Uterus (tissue), 4 donors: ENCODE measurements around the gene SCYGR8. TPM values are rescaled to one million over a fixed set of nuclear protein-coding genes. Genes with fewer than 3 reads are reported as not detected.

Experiments
- DNase-seq, 2 donors: peaks; one replicate each; pipeline ENCODE4 v3.0.0-alpha.2; 2019 to 2020
- H3K27ac ChIP-seq, 2 donors: fragments of 200-600 bp; sonication (generic); 1 replicate in 1 of 2; 2 replicates in 1 of 2; pipeline ENCODE4 v1.5.1; 2016 to 2018
- H3K27me3 ChIP-seq, 2 donors: fragments of 200-600 bp; sonication (generic); one replicate each; pipeline ENCODE4 v1.5.1; 2018 to 2019; ENCODE audit warnings: control low read depth in 1 of 2
- H3K36me3 ChIP-seq, 2 donors: fragments of 200-600 bp; sonication (generic); one replicate each; pipeline ENCODE4 v1.5.1; 2019; ENCODE audit warnings: control low read depth in 1 of 2
- H3K4me1 ChIP-seq, 2 donors: fragments of 200-600 bp; sonication (generic); one replicate each; pipeline ENCODE4 v1.5.1; 2018 to 2019; ENCODE audit warnings: control low read depth in 1 of 2
- H3K4me3 ChIP-seq, 2 donors: fragments of 200-600 bp; sonication (generic); 1 replicate in 1 of 2; 2 replicates in 1 of 2; pipeline ENCODE4 v1.5.1; 2018 to 2019; ENCODE audit warnings: mild to moderate bottlenecking in 1 of 2
- H3K9me3 ChIP-seq, 2 donors: fragments of 200-600 bp; sonication (generic); one replicate each; pipeline ENCODE4 v1.5.1; 2019; ENCODE audit warnings: control low read depth in 1 of 2
- POLR2A ChIP-seq, 2 donors: fragments of 450-650 bp; IDR thresholded peaks; one replicate each; pipeline ENCODE4 v1.6.1; 2016; ENCODE audit warnings: antibody characterized with exemption in 2 of 2, mild to moderate bottlenecking in 1 of 2, moderate library complexity in 1 of 2
- intact Hi-C: fragments of 100-400 bp; cut with DNase I; formaldehyde crosslinking; loops from one replicate; pipeline ENCODE4 v1.15.1; 2023; ENCODE audit warnings: low total_unique reads
- total RNA-seq, 4 donors: library from RNA; depleted of rRNA in 3 of 4; stranded (reverse); fragments of >200 nt in 3 of 4; gene quantifications; one replicate each; pipeline versions ENCODE4 v1.1.0 to v1.2.4, GENCODE V29; 2014 to 2023
- TF ChIP-seq, protein P1 (sequence below), 4 experiments: fragments of 200-600 bp in 2 of 4; fragments of 450-650 bp in 2 of 4; sonication (generic) in 2 of 4; IDR thresholded peaks; one replicate each; pipeline ENCODE4 v1.5.1; 2016 to 2019; ENCODE audit warnings: antibody characterized with exemption in 4 of 4, mild to moderate bottlenecking in 2 of 4, moderate library complexity in 1 of 4
- donor health status: DM: yes; HTN: yes; CAD: no.

SCYGR8 gene, protein sequence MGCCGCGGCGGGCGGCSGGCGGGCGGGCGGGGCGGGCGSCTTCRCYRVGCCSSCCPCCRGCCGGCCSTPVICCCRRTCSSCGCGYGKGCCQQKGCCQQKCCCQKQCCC
- not detected for total RNA-seq

DNA sequence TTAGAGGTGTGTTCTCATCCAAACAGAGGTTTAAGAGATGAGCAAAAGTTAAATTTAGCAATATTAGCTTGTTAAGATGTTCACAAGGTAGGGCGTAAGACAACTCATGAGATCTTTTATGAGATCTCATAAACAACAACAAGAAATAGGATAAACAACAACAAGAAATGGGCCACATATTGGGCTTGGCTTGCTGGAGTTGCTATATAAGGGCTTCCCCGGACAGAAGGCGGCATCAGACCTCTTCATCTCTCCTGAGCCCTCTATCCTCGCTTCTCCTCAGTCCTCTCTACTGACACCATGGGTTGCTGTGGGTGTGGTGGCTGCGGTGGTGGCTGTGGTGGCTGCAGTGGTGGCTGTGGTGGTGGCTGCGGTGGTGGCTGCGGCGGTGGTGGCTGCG, at the start of gene SCYGR8:
Gene SCYGR8 (plus strand): TSS at position 301 of the 400 bp plus-strand sequence. CDS start 0 bp downstream, at position 301.
- H3K27me3 ChIP-seq = no peaks in the 10 kb centered on the region
- H3K4me1 ChIP-seq = no peaks in the 10 kb centered on the region
- H3K27ac ChIP-seq = no peak within 1 kb of the TSS
- no peaks in the 10 kb centered on the region for H3K9me3 ChIP-seq
- no peak within 1 kb of the TSS for H3K4me3 ChIP-seq
- no peak for DNase-seq
- intact Hi-C loops = no loop called here
- no peak for TF ChIP-seq POLR2A (IDR thresholded peaks at IDR 0.05)
- TF ChIP-seq, protein P1, sequence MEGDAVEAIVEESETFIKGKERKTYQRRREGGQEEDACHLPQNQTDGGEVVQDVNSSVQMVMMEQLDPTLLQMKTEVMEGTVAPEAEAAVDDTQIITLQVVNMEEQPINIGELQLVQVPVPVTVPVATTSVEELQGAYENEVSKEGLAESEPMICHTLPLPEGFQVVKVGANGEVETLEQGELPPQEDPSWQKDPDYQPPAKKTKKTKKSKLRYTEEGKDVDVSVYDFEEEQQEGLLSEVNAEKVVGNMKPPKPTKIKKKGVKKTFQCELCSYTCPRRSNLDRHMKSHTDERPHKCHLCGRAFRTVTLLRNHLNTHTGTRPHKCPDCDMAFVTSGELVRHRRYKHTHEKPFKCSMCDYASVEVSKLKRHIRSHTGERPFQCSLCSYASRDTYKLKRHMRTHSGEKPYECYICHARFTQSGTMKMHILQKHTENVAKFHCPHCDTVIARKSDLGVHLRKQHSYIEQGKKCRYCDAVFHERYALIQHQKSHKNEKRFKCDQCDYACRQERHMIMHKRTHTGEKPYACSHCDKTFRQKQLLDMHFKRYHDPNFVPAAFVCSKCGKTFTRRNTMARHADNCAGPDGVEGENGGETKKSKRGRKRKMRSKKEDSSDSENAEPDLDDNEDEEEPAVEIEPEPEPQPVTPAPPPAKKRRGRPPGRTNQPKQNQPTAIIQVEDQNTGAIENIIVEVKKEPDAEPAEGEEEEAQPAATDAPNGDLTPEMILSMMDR (IDR thresholded peaks at IDR 0.05) = no peak
- H3K36me3 ChIP-seq = no peaks in the 10 kb centered on the region

DNA sequence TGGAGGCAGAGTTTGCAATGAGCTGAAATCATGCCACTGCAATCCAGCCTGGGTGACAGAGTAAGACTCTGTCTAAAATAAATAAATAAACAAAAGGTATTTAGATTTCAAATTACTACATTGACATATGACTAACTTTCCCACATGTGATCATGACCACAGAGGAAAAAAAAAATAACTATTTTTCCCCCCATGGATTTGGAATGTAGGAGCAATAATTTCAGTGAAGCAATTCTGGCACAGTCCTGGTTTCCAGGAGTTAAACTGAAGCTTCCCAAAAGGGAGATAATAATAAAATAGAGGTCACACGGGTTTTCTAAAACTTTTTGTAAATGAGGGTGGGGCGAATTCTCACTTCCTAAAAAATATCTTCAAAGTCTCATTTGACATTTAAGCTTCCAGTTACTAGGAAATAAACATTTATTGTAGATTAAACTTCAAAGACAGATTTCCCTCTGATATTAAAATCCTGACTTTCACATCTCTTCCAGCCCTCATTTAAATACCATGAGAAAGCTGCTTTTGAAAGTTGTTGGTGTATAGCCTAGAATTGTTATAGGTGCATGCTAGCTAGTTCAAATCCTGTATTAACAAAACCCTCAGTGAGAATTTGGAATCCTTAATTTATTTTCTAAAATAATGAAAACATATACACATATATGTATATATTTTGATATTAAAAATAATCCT, 48.6 kb upstream of the SCYGR8 start:
- H3K9me3 ChIP-seq = no peaks in the 10 kb centered on the region
- no peak for DNase-seq
- intact Hi-C loops = no loop called here
- H3K36me3 ChIP-seq = no peaks in the 10 kb centered on the region
- no peaks in the 10 kb centered on the region for H3K4me1 ChIP-seq
- no peak overlapping the region for H3K4me3 ChIP-seq
- H3K27ac ChIP-seq = no peak overlapping the region
- TF ChIP-seq, protein P1 (IDR thresholded peaks at IDR 0.05) = no peak
- TF ChIP-seq POLR2A (IDR thresholded peaks at IDR 0.05) = no peak
- no peaks in the 10 kb centered on the region for H3K27me3 ChIP-seq

DNA sequence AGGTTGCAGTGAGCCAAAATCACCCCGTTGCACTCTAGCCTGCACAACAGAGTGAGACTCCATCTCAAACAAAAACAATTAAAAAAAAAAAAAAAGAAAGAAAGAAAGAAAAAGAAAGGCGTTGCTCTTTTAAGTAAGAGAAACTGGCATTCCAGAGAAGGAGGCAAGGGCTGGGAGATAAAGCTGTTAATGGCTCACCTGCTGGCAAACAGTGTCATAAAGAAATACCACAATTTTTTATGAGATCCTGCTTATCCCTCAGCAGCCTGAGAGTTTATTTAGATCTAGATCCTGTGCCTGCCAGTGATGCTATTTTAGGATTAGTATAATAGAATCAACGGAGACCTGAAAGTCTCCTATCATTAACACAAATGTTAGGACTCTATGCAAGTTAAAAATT, 44.1 kb upstream of the SCYGR8 start:
- H3K27me3 ChIP-seq = no peaks in the 10 kb centered on the region
- no peaks in the 10 kb centered on the region for H3K4me1 ChIP-seq
- H3K36me3 ChIP-seq = no peaks in the 10 kb centered on the region
- no peak overlapping the region for H3K27ac ChIP-seq
- DNase-seq = no peak
- H3K9me3 ChIP-seq = no peaks in the 10 kb centered on the region
- intact Hi-C loops = no loop called here
- H3K4me3 ChIP-seq = no peak overlapping the region
- no peak for TF ChIP-seq POLR2A (IDR thresholded peaks at IDR 0.05)

DNA sequence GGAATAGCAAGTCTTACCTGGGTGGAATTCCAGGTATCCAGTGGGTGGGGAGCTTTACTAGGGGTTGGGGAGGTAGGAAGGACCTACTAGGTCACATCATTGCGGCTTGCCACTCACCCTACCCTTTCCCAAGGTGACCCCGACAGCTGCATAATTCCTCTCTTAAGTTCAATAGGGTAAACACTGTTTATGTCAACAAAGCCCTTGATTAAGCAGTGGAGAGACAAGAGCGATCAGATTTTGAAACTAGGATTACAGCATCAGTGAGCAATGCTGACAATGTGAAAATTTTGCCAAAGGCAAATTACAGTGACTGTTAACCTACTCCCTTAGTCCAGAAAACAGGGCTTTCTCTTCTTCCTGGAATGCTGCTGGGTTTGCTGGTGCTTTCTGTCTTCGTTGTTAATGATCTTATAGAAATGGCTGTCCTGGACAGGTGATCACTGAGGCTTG, 42.4 kb upstream of the SCYGR8 start:
- no peak for DNase-seq
- no peaks in the 10 kb centered on the region for H3K27me3 ChIP-seq
- no peak overlapping the region for H3K27ac ChIP-seq
- intact Hi-C loops = no loop called here
- no peaks in the 10 kb centered on the region for H3K9me3 ChIP-seq
- no peaks in the 10 kb centered on the region for H3K4me1 ChIP-seq
- H3K4me3 ChIP-seq = no peak overlapping the region
- H3K36me3 ChIP-seq = no peaks in the 10 kb centered on the region
- TF ChIP-seq, protein P1 (IDR thresholded peaks at IDR 0.05) = no peak

DNA sequence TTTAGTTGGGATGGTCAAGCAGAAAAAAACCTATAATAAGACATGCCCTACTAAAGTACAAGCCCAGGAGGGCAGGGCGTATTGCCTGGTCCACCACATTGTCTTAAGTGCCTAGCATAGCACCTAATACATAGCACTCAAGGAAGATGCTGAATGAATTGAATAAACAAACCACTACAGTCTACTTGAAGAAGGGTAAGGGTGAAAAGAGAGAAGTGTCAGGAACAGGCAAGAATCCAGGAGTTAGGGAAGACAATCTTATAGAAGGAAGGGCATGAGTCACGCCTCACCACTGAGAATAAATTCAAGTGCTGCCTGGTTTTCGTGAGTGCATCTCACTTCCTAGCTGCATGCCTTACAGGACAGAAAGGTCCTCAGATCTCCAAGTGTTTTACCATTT, 41.7 kb upstream of the SCYGR8 start:
- Histone ChIP-seq H3K36me3 (no peaks in the 10 kb centered on the region), H3K27ac (no peak overlapping the region), H3K9me3 (no peaks in the 10 kb centered on the region), H3K4me3 (no peak overlapping the region), H3K4me1 (no peaks in the 10 kb centered on the region), H3K27me3 (no peaks in the 10 kb centered on the region)
- TF ChIP-seq POLR2A (IDR thresholded peaks at IDR 0.05) = no peak
- TF ChIP-seq, protein P1 (IDR thresholded peaks at IDR 0.05) = no peak
- intact Hi-C loops = no loop called here
- no peak for DNase-seq
